GM18951 (cell line): ENCODE data around the gene IFT20.
"Not testable (repeated sequence)": the region's sequence is repeated elsewhere in the genome, so short reads cannot be mapped to it uniquely, and the experiment has no call there.

Experiments
- POLR2A ChIP-seq: IDR thresholded peaks from 4 replicates; pipeline ENCODE4 v1.6.1; 2011; ENCODE audit warnings: mild to moderate bottlenecking; ENCODE audit not compliant: insufficient read length, insufficient read depth; ENCODE audit errors: extremely low read depth
- in situ Hi-C: fragments of 300-500 bp; cut with MboI; formaldehyde crosslinking; loops from one replicate; pipeline ENCODE4 v1.12.0; 2022; ENCODE audit warnings: low sequenced_read_pairs, mixed read lengths, inconsistent platforms; ENCODE audit not compliant: unreplicated experiment

Gene IFT20

DNA sequence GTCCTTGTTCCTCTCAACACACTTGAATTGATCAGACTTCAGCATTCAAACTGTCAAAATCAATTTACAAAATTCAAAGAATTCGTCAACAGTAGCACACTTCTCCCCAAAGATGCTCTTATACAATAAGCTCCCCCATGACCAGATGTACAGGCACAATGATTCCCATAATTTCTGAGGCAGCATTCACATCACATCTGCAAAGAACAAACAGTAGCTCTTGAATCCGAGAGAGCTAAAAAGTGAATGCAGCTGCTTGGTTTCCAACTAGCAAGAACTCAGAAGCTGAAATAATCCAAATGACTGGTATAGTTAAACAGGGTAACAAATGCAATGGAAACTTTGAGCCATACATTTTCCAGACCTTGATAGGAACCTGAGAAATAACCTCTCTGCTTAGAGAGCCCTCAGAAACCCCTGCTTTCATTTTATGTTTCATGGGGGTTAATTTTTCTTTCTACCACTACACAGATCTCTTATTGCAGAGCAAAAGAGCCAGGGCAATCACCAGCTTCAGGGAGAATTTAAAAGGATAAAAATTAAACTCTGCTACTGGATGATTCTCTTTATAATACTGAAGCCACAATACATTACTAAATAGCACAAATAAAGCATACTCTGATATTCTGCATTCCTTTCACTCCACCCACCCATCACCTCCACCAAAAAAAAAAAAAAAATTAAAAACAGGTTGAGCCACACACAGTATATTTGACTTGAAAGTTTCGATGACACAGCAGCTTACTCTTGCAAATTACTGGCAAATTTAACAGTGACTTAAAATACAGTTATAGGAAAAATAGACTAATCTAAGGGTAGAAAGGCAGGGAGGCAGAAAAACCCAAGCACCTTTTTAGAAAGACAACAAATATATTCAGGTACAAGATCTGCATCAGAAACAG lies 39.3 kb downstream of the IFT20 start:
- in situ Hi-C loops, result no loop called here
- TF ChIP-seq POLR2A, result no peak

DNA sequence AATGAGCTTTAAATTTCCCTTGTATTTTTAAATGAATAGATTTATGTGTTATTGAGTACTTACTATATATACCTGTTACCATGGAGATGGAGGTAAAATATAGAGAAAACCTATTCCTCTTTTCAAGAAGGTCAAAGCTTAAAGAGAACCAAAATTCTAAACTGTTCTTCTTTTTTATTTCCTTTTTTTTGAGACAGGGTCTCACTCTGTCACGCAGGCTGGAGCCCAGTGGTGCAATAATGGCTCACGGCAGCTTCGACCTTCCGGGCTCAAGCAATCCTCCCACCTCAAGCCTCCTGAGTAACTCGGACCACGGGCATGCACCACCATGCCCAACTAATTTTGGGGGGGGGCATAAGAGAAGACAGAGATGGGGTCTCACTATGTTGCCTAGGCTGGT lies 41.3 kb downstream of the IFT20 start:
- no peak for TF ChIP-seq POLR2A
- in situ Hi-C loops, result no loop called here

GRCh38 chr17:28292878-28293277 lies 42.4 kb downstream of the IFT20 start:
- in situ Hi-C loops, result not testable (repeated sequence)

- in situ Hi-C loops, result no loop called here
- TF ChIP-seq POLR2A, result no peak
These were observed 43.4 kb downstream of the IFT20 start for GRCh38 chr17:28291780-28292330.

GRCh38 chr17:28290703-28291102 lies 44.6 kb downstream of the IFT20 start:
- TF ChIP-seq POLR2A, result no peak
- in situ Hi-C loops, result no loop called here

DNA sequence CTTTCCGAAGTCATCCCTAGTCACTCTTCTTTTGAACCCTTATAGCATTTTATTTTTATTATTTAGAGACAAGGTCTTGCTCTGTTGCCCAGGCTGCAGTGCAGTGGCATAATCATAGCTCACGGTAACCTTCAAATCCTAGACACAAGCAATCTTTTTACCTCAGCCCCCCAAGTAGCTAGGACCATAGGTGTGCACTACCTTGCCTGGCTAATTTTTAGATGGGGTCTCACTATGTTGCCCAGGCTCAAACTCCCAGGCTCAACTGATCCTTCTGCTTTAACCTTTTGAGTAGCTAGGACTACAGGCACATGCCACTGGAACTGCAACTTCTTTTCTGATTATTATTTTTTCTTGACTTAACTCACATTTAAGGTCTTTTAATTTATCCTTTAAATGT lies 49.3 kb downstream of the IFT20 start:
- TF ChIP-seq POLR2A, result no peak
- in situ Hi-C loops, result no loop called here

- in situ Hi-C loops, result no loop called here
- TF ChIP-seq POLR2A, result no peak
These were observed 52.7 kb downstream of the IFT20 start for GRCh38 chr17:28282596-28282995.

GRCh38 chr17:28280826-28281225 lies 54.4 kb downstream of the IFT20 start:
- in situ Hi-C loops, result no loop called here
- no peak for TF ChIP-seq POLR2A

- no peak for TF ChIP-seq POLR2A
- in situ Hi-C loops, result no loop called here
These were observed 55.9 kb downstream of the IFT20 start for GRCh38 chr17:28279411-28279810.
